SW480 (cell line): ENCODE data around the gene TRIM63.

ENCODE experiments used
- DNase-seq: peaks from one replicate; pipeline ENCODE4 v3.0.0-alpha.2; 2016; ENCODE audit warnings: low spot score

TRIM63 gene

GRCh38 chr1:26032656-26033357 lies 34.6 kb downstream of the TRIM63 start:
- no peak for DNase-seq

DNA sequence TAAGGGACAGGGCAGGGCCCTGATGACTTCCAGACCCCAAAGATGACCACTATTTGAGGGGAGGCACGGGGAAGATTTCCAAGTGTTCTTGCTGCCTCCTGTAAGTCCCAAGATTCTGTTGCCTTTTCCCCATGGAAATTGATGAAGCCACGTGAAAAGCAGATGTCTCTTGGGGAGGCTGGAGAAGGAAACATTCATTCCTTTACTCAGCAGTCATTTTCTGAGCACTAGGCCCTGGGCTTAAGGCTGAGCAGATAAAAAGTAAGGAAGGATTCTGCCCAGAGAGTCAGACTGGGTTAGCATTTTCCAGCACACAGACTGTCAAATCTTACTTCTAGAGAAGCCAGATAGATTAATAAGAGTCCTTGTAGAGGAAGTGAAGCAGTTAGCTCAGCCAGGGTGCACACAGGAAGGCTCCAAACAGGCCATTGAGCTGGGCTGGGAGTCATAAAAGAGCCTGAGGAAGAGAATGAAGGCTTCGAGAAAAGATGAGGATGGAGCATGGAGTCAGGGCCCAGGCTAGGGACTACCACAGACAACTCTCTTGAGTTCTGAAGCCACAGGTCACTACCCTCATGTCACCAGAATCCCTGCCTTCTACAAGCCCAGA lies 35.7 kb downstream of the TRIM63 start:
- no peak for DNase-seq

DNA sequence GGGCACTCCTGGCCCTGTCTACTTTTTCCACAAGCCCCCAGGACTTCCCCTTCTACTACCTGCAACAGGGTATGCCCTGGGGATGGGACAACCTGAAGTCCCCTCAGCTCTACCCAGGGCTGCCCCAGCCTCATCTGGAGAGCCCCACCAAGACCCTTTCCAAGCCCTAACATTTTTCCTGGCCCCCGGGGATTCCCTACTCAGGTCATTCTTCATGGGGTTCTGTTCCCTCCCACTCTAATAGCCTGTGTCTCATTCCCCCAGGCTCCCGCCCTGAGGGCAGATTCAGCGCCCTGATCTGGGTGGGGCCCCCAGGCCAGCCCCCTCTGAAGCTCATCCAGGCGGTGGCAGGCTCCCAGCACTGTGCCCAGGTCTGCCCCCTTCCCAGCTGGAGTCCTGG lies 36.2 kb downstream of the TRIM63 start:
- no peak for DNase-seq

- no peak for DNase-seq
Measured at GRCh38 chr1:26029864-26030481, 37.5 kb downstream of the TRIM63 start.

DNA sequence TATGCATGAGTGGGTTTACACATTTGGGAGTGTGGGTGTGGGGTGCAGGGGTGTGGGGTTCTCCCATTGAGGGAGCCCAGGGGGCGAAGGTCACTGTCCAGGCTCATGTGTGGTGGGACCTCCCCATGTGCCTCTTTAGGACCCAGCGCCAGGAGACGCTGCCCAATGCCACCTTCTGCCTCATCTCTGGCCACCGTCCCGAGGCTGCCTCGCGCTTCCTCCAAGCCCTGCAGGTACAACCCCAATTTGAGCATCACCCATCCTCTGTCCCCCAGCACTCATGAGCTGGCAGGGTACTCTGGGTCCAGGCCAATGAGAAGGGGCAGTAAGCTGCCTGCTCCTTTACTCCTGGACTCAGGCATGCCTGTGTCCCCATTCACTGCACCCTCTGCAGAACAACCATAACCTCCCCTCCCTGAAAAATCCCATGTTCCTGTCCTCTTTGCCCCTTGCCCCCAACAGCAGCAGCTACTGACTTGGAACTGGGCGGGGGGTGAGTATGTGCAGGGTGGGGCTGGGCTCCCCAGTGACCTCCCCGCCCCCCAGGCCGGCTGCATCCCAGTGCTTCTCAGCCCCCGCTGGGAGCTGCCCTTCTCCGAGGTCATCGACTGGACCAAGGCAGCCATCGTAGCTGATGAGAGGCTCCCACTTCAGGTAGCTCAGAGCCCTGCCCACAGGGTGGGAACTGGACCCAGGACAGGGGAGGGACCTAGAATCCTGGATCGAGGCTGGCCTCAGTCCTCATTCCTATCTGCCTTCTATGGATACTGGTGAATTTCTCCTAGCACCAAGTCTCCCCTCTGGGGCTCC lies 38.2 kb downstream of the TRIM63 start:
- no peak for DNase-seq

DNA sequence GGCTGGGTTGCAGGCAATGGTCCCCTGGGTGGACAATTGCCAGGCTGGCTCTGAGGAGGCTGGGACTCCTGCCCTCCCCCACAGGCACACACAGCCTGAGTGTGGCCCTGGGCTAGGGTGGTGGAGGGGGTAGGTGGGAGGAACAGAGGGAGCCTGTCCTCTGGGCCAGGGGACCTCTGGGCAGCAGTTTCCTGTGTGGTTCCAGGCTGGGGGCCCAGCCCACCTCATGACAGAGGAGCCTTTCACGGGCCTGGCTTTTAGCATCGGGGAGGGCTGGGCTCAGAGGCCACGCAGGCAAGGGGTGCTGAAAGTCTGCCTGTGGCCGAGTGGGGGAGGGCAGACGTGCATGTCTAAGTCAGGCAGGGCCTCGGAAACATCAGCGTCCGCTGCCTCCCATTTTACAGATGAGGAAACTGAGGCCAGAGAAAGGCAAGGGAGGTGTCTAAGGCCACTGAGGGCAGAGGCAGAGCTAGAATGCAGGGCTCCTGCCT lies 38.9 kb downstream of the TRIM63 start:
- no peak for DNase-seq

GRCh38 chr1:26027716-26028489 lies 39.5 kb downstream of the TRIM63 start:
- DNase-seq = no peak

- DNase-seq = no peak
Measured at GRCh38 chr1:26025517-26025916, 41.9 kb downstream of the TRIM63 start.

DNA sequence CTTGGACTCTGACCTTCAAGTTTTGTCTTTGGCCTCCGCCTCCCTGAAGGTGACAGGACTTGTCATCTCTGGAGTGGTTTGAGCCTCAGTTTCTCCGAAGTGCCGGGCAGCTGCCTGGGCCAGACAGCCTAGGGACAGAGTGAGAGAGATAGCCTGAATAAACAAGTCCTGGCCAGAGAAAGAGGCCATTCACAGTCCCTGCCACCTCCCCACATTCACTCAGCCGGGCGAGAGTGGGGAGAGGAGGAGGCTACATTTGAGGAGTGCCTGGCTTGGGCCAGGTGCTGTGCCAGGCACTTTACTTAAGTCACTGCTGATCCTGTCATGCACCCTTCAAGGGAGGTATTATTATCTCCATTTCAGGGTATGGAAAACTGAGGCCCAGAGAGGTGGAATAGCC lies 42.4 kb downstream of the TRIM63 start:
- DNase-seq = no peak

DNA sequence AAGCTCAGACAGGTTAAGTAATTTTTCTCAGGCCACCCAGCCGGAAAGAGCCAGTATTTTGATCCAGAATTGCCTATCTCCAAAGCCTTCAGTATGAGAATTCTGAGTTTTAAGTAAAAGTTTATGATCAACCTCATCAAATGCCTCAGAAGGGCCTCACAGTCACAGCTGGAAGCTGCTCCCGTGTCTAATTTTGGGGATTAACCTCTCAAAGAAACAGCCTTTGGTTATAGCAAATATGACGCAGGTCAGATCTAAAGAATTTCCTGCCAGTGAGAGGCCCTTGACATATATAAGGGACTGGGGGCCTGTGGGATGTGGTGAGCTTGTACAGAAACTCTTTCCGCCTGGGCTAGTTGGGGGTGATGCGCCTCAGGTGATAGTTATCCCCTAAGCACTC lies 43.6 kb downstream of the TRIM63 start:
- no peak for DNase-seq

DNA sequence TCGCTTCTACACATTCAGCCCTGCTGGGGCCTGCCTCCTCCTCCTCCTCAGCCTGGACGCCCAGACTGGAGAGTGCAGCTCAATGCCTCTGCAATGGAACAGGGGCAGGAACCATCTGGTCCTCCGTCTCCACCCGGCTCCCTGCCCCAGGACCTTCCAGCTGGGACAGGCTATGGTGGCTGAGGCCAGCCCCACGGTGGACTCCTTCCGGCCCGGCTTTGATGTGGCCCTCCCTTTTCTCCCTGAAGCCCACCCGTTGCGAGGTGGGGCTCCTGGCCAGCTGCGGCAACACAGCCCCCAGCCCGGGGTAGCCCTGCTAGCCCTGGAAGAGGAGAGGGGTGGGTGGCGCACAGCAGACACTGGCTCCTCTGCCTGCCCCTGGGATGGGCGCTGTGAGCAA lies 44.4 kb downstream of the TRIM63 start:
- DNase-seq = no peak

DNA sequence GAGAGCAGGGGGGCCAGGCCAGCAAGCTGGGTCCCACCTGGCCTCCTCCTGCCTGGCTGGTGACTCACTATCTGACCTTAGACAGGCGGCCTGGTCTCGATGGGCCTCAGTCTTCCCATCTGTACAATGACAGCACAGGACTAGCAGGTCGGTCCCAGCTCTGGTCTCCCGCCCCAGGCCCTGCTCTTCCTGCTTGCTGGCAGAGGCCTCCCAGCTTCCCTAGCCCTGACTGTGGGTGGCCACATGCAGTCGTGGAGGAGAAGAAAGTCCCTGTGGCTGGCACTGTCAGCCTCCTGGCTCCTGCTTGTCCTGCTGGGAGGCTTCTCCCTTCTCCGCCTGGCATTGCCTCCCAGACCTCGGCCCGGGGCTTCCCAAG lies 45.0 kb downstream of the TRIM63 start:
- DNase-seq = no peak

DNA sequence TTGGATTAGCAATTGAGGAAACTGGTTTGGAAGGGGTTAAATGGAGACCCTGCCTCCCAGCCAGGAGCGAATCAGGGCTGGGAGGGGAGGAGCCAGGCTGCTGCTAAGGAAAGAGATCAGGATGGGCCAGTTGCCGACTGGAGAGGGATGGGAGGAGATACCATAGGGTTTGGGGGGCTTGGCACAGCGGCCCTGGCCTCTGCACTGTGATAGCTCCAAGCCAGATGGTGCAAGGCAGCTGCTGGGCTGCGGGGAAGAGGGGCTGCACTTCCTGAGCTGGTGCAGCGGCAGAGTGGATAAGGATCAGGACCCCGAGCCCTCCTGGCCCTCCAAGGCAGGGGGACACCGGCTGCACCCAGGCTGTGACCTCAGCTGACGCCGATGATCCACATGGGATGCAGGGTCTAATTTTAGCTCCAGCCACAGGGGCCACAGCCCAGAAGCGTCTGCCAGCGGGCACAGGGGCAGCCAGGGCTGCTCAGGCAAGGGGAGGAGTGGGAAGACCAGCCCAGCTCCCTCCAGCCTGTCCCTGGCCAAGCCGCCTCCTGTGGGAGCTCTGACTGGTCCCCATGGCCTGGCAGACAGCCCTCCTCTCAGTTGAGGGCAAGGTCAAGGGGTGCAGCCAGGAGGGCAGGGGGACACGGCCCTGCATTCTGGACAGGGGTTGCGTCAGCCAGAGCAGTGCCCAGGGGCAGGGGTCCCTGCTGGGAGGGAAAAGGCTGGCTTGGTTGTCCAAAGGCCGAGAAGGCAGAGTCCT lies 45.6 kb downstream of the TRIM63 start, which contains the start of gene EXTL1:
Gene EXTL1 (plus strand): TSS at position 129 of the 757 bp plus-strand sequence. CDS start 872 bp downstream, outside the sequence.
- no peak for DNase-seq

DNA sequence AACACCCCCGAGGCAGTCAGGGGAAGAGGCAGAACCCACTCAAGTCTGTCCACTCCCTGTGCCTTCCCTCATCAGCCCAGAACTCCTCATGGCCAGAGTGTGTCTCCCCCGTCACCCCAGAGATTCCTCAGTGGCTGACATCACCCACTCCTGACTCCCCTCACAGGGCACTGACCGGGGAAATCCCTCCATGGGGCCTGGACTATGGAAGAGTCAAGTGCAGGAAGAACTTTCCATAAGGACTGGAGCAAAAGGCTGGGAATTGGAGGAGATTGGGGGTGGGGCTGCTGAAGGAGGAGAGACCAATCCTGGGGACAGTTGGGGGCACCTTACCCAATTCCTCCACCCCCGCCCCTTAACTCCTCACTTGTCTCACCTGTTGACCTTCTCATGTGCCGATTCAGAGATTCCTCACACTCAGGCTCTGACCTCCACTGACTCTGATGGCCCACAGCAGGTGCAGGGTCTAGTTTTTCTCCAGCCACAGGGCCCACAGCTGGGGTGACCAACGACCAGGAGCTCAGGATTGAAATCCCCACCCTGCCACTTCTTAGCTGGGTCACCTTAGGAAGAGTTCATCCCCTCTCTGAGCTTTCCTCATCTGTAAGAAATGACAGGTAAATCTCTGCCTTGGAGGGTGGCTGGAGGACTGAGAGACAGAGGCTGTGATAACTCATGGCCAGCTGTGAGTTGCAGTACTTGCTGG lies 46.3 kb downstream of the TRIM63 start:
- DNase-seq = no peak

- no peak for DNase-seq
Measured at GRCh38 chr1:26020330-26020768, 47.1 kb downstream of the TRIM63 start.

DNA sequence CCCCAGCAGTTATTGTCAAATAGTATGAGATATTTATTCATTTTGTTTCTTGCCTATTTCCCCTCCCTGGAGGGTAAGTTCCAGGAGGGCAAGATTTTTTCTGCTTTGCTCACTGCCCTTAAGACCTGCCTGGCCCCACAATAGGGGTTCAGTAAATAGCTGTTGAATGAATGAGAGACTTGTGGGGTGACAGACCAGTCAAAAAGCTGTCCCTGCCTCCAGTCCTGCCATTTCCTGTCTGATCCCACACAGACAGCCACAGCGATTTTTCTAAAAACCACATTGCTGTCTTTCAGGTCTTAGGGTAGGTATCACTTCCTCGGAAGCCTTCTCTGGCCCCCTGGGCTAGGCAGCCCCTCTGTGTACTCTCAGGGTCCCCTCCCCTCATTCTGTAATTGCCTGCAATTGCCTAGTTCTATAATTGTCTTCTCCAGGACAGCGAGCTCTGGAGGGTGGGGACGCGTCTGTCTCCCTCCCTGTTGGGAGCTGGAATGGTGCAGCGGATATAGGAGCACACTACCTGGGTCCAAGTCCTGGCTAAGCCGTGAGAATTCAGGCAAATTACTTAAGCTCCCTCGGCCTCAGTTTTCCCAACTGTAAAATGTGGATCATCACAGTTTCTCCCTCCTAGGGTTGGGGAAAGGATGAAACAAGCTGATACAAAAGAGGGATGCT lies 47.7 kb downstream of the TRIM63 start:
- no peak for DNase-seq

GRCh38 chr1:26017606-26018005 lies 49.8 kb downstream of the TRIM63 start:
- DNase-seq = no peak

DNA sequence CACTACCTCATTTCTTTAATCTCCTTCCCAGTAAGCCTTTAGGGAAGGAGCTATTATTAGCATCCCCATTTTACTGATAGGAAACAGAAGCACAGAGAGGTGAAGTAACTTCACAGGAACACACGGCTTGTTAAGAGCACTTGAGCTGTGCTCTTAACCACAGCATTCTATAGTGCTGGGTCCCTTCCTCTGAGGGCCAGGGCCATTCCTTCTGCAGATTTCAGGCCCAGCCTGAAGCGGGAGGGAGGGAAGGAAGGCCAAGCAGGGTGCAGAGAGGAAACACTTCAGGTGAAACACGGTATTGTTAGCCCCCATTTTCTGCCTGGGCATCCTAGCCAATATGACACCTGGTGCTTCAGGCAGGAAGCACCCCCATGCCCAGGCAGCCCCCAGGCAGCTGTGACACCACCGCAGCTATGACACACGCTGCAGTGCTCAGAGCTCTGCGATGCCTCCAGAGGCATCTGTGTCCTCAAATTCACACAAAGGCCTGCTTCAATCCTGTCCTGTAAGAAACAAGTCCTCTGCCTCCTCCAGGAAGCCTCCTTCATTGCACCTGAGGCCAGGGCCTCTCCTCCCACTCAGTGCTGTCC lies 50.4 kb downstream of the TRIM63 start:
- DNase-seq = no peak

- DNase-seq = no peak
Measured at GRCh38 chr1:26016258-26016952, 51.0 kb downstream of the TRIM63 start.
